Measurements from ENCODE around the gene CDKAL1.

Gene CDKAL1

GRCh38 chr6:20927130-20927860 is 393.0 kb downstream of the CDKAL1 start:
- DNase-seq (ENCODE audit: low spot score), result no peak

GRCh38 chr6:20929283-20929682 is 395.0 kb downstream of the CDKAL1 start:
- no peak for DNase-seq (ENCODE audit: low spot score)

- DNase-seq (ENCODE audit: low spot score), result no peak
Measured at GRCh38 chr6:20931093-20931492, 396.8 kb downstream of the CDKAL1 start.

GRCh38 chr6:20931772-20932171 is 397.5 kb downstream of the CDKAL1 start:
- no peak for DNase-seq (ENCODE audit: low spot score)

- no peak for DNase-seq (ENCODE audit: low spot score)
Measured at GRCh38 chr6:20932284-20932683, 398.0 kb downstream of the CDKAL1 start.

- DNase-seq (ENCODE audit: low spot score), result no peak
Measured at GRCh38 chr6:20933057-20933788, 399.0 kb downstream of the CDKAL1 start.

GRCh38 chr6:20936949-20937348 is 402.7 kb downstream of the CDKAL1 start:
- DNase-seq (ENCODE audit: low spot score), result no peak

- no peak for DNase-seq (ENCODE audit: low spot score)
Measured at GRCh38 chr6:20939161-20939775, 405.0 kb downstream of the CDKAL1 start.

- DNase-seq (ENCODE audit: low spot score), result no peak
Measured at GRCh38 chr6:20943040-20943627, 408.9 kb downstream of the CDKAL1 start.

- no peak for DNase-seq (ENCODE audit: low spot score)
Measured at GRCh38 chr6:20943922-20944321, 409.7 kb downstream of the CDKAL1 start.

GRCh38 chr6:20946022-20946421 is 411.8 kb downstream of the CDKAL1 start:
- DNase-seq (ENCODE audit: low spot score), result no peak

GRCh38 chr6:20946890-20947289 is 412.6 kb downstream of the CDKAL1 start:
- DNase-seq (ENCODE audit: low spot score), result no peak

GRCh38 chr6:20947977-20948376 is 413.7 kb downstream of the CDKAL1 start:
- DNase-seq (ENCODE audit: low spot score), result no peak

GRCh38 chr6:20948556-20948955 is 414.3 kb downstream of the CDKAL1 start:
- no peak for DNase-seq (ENCODE audit: low spot score)

- no peak for DNase-seq (ENCODE audit: low spot score)
Measured at GRCh38 chr6:20949138-20949537, 414.9 kb downstream of the CDKAL1 start.

- no peak for DNase-seq (ENCODE audit: low spot score)
Measured at GRCh38 chr6:20952699-20953474, 418.6 kb downstream of the CDKAL1 start.

- DNase-seq (ENCODE audit: low spot score), result no peak
Measured at GRCh38 chr6:20954315-20954714, 420.1 kb downstream of the CDKAL1 start.

GRCh38 chr6:20955131-20955530 is 420.9 kb downstream of the CDKAL1 start:
- no peak for DNase-seq (ENCODE audit: low spot score)

- no peak for DNase-seq (ENCODE audit: low spot score)
Measured at GRCh38 chr6:20955751-20956150, 421.5 kb downstream of the CDKAL1 start.

- no peak for DNase-seq (ENCODE audit: low spot score)
Measured at GRCh38 chr6:20960067-20960466, 425.8 kb downstream of the CDKAL1 start.

- no peak for DNase-seq (ENCODE audit: low spot score)
Measured at GRCh38 chr6:20965276-20965675, 431.0 kb downstream of the CDKAL1 start.

- DNase-seq (ENCODE audit: low spot score), result no peak
Measured at GRCh38 chr6:20965915-20966314, 431.7 kb downstream of the CDKAL1 start.

Data from hematopoietic multipotent progenitor cell treated with erythropoietin and hydrocortisone succinate and interleukin-3 and kit ligand, for 17 days (in vitro differentiated cells).